Stomach (tissue), 9 donors: ENCODE measurements around the gene B4GALT4. TPM values are rescaled to one million over a fixed set of nuclear protein-coding genes. Genes with fewer than 3 reads are reported as not detected.
"Not testable (repeated sequence)": the region's sequence is repeated elsewhere in the genome, so short reads cannot be mapped to it uniquely, and the experiment has no call there.

ENCODE experiments used
- DNase-seq, 2 donors: peaks; one replicate each; pipeline versions ENCODE4 v3.0.0 to v3.0.0-alpha.2; 2013 to 2019
- H3K27ac ChIP-seq, 5 donors: fragments of 200-600 bp in 4 of 5; sonication (generic) in 4 of 5; one replicate each; pipeline ENCODE4 v1.5.1; 2013 to 2019; ENCODE audit warnings: mild to moderate bottlenecking in 1 of 5, moderate library complexity in 1 of 5
- H3K27me3 ChIP-seq, 3 donors: fragments of 200-600 bp; sonication (generic); one replicate each; pipeline ENCODE4 v1.5.1; 2017 to 2019; ENCODE audit warnings: mixed run types in 1 of 3
- H3K36me3 ChIP-seq, 4 donors: fragments of 200-600 bp; sonication (generic); 1 replicate in 3 of 4; 2 replicates in 1 of 4; pipeline ENCODE4 v1.5.1; 2016 to 2019
- H3K4me1 ChIP-seq, 4 donors: fragments of 200-600 bp; sonication (generic); one replicate each; pipeline ENCODE4 v1.5.1; 2016 to 2019
- H3K4me3 ChIP-seq, 4 donors: fragments of 200-600 bp; sonication (generic) in 3 of 4; one replicate each; pipeline ENCODE4 v1.5.1; 2016 to 2019; ENCODE audit warnings: mild to moderate bottlenecking in 1 of 4
- H3K9me3 ChIP-seq, 4 donors: fragments of 200-600 bp; sonication (generic); one replicate each; pipeline ENCODE4 v1.5.1; 2016 to 2019
- EP300 ChIP-seq: sonication (generic); formaldehyde crosslinking; IDR thresholded peaks from one replicate; pipeline ENCODE4 v1.6.1; 2017; ENCODE audit warnings: antibody characterized with exemption
- POLR2A ChIP-seq, 4 donors: fragments of 450-650 bp; IDR thresholded peaks; one replicate each; pipeline ENCODE4 v1.6.1; 2016; ENCODE audit warnings: antibody characterized with exemption in 4 of 4, control low read depth in 2 of 4, mild to moderate bottlenecking in 1 of 4, moderate library complexity in 1 of 4
- POLR2AphosphoS5 ChIP-seq, 3 donors: sonication (generic); formaldehyde crosslinking; IDR thresholded peaks; one replicate each; pipeline ENCODE4 v1.6.1; 2016; ENCODE audit warnings: antibody characterized with exemption in 3 of 3
- WGBS, 5 donors: extraction: QIAGEN DNeasy Blood & Tissue Kit in 3 of 5; methylation state at CpG; one replicate each; pipeline versions ENCODE4 v1.1.5 to v1.1.7; 2013 to 2018; 5-methylcytosine and 5-hydroxymethylcytosine counted together
- intact Hi-C: fragments of 100-400 bp; cut with DNase I; formaldehyde crosslinking; loops from one replicate; pipeline ENCODE4 v1.15.1; 2023; ENCODE audit warnings: low total_unique reads
- polyA plus RNA-seq, 3 donors: library from polyadenylated mRNA; stranded (reverse); fragments of 200-250 nt; gene quantifications; one replicate each; pipeline ENCODE4 v1.2.3, GENCODE V29; 2013
- total RNA-seq, 5 donors: library from RNA; depleted of rRNA; stranded (reverse); fragments of >200 nt; gene quantifications; one replicate each; pipeline versions ENCODE4 v1.1.0 to v1.2.3, GENCODE V29; 2014 to 2016
- TF ChIP-seq, protein P1 (sequence below), 7 experiments: fragments of 450-650 bp in 4 of 7; fragments of 200-600 bp in 3 of 7; sonication (generic) in 3 of 7; IDR thresholded peaks; one replicate each; pipeline ENCODE4 v1.5.1; 2016 to 2019; ENCODE audit warnings: antibody characterized with exemption in 7 of 7, control low read depth in 2 of 7, mild to moderate bottlenecking in 1 of 7
- donor health status: healthy with polysubstance abuse.
- donor health status: Bipolar disorder and iron deficiency.
- donor health status: healthy.

Gene B4GALT4
- total and polyA plus RNA-seq, 8 donors = 5.5 to 39.7 (median 14.0) TPM

DNA sequence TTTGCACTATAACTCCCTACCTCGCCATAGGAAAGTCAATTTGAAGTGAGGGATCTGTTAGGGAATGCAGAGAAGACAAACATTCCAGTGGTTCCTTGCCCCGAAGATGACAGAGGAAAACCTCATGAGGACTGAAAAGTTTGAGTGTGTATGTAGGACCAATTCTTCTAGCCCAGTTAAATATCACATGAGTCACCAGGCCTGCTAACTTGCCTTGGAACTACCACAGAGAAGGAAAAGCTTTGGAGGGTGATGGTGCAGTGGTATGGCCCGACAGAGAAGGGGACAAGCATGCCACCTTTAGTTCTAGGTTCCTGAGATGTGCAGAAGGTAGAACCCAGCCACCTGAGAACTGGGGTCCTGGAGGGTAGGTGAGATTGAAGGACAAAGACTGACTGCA lies 69.9 kb downstream of the B4GALT4 start:
- no peak for DNase-seq
- Histone ChIP-seq H3K36me3 (no peaks in the 10 kb centered on the region), H3K9me3 (no peaks in the 10 kb centered on the region), H3K27me3 (no peaks in the 10 kb centered on the region), H3K4me3 (no peak overlapping the region), H3K4me1 (no peaks in the 10 kb centered on the region), H3K27ac (no peak overlapping the region)
- no peak for TF ChIP-seq POLR2AphosphoS5 (IDR thresholded peaks at IDR 0.05)
- TF ChIP-seq EP300 = no peak
- TF ChIP-seq, protein P1, sequence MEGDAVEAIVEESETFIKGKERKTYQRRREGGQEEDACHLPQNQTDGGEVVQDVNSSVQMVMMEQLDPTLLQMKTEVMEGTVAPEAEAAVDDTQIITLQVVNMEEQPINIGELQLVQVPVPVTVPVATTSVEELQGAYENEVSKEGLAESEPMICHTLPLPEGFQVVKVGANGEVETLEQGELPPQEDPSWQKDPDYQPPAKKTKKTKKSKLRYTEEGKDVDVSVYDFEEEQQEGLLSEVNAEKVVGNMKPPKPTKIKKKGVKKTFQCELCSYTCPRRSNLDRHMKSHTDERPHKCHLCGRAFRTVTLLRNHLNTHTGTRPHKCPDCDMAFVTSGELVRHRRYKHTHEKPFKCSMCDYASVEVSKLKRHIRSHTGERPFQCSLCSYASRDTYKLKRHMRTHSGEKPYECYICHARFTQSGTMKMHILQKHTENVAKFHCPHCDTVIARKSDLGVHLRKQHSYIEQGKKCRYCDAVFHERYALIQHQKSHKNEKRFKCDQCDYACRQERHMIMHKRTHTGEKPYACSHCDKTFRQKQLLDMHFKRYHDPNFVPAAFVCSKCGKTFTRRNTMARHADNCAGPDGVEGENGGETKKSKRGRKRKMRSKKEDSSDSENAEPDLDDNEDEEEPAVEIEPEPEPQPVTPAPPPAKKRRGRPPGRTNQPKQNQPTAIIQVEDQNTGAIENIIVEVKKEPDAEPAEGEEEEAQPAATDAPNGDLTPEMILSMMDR (IDR thresholded peaks at IDR 0.05) = no peak
- no peak for TF ChIP-seq POLR2A (IDR thresholded peaks at IDR 0.05)
- 77 to 90% (median 84%) methylated on average over 3 of the region's 3 CpGs for WGBS, 5 donors
- intact Hi-C loops = no loop called here

DNA sequence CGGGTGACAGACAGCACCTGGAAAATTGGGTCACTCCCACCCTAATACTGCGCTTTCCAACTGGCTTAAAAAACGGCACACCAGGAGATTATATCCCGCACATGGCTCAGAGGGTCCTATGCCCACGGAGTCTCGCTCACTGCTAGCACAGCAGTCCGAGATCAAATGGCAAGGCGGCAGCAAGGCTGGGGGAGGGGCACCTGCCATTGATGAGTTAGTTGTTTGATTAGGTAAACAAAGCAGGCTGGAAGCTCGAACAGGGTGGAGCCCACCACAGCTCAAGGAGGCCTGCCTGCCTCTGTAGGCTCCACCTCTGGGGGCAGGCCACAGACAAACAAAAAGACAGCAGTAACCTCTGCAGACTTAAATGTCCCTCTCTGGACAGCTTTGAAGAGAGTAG lies 75.9 kb downstream of the B4GALT4 start:
- H3K27ac ChIP-seq, H3K27me3 ChIP-seq, H3K36me3 ChIP-seq, H3K4me3 ChIP-seq, DNase-seq, H3K4me1 ChIP-seq, intact Hi-C loops: not testable (repeated sequence)
- WGBS, 5 donors = 81 to 92% (median 86%) methylated on average over 9 of the region's 9 CpGs
- peaks cover 0 to 12% (median 0%) of the 10 kb centered on the region in 4 donors for H3K9me3 ChIP-seq

Other genes starting within 250 kb of the B4GALT4 start
- gene IGSF11, start 206.0 kb downstream of the B4GALT4 start, total RNA-seq = 10 to 100 TPM in 1 of 5 donors, 1 to 10 TPM in 1, under 1 TPM in 1, not detected in 2; 0.58 to 77.7 (median 9.5) TPM
- under 1 TPM in 1 of 3 donors, not detected in 2; 0.55 TPM for gene IGSF11, start 206.0 kb downstream of the B4GALT4 start, polyA plus RNA-seq
- not detected for gene TEX55, start 94.7 kb downstream of the B4GALT4 start, total RNA-seq
- gene TEX55, start 94.7 kb downstream of the B4GALT4 start, polyA plus RNA-seq = not detected
- 10 to 100 TPM in 1 of 5 donors, not detected in 4; 61.1 TPM for gene UPK1B, start 67.3 kb downstream of the B4GALT4 start, total RNA-seq
- gene UPK1B, start 67.3 kb downstream of the B4GALT4 start, polyA plus RNA-seq = 1 to 10 TPM in 2 of 3 donors, under 1 TPM in 1; 0.46 to 3.2 (median 1.4) TPM
- gene ARHGAP31, start 53.5 kb upstream of the B4GALT4 start, total RNA-seq = 100 to 1,000 TPM in 1 of 5 donors, 10 to 100 TPM in 2, 1 to 10 TPM in 2; 2.9 to 275 (median 14.1) TPM
- 1 to 10 TPM; 1.2 to 2.6 (median 2.1) TPM for gene ARHGAP31, start 53.5 kb upstream of the B4GALT4 start, polyA plus RNA-seq
- 10 to 100 TPM; 22.2 to 59.7 (median 48.4) TPM for gene TMEM39A, start 222.7 kb upstream of the B4GALT4 start, total RNA-seq
- gene TMEM39A, start 222.7 kb upstream of the B4GALT4 start, polyA plus RNA-seq = 1 to 10 TPM; 4.7 to 5.3 (median 4.9) TPM
- gene POGLUT1, start 228.1 kb upstream of the B4GALT4 start, total RNA-seq = 10 to 100 TPM; 15.2 to 42.3 (median 29.0) TPM
- 1 to 10 TPM; 2.3 to 6.3 (median 3.2) TPM for gene POGLUT1, start 228.1 kb upstream of the B4GALT4 start, polyA plus RNA-seq